SK-N-SH treated with all-trans-retinoic acid at 6 μM for 48 hours (cell line): ENCODE measurements around the gene FAM117B.

Source experiments
- ATAC-seq: fragments of 200-7000 bp; cut with Tn5 transposase; 3 replicates; pipeline ENCODE4 v1.9.1; 2020; ENCODE audit warnings: mild to moderate bottlenecking, moderate library complexity
- ARNTL ChIP-seq: fragments of 450-650 bp; formaldehyde crosslinking; IDR thresholded peaks from 2 replicates; pipeline ENCODE4 v1.5.0; 2020; ENCODE audit warnings: low read depth, mild to moderate bottlenecking, moderate library complexity, borderline replicate concordance
- BACH2 ChIP-seq: fragments of 250-450 bp; sonication (Bioruptor Pico); IDR thresholded peaks from 2 replicates; pipeline ENCODE4 v1.9.0; 2021; ENCODE audit warnings: mild to moderate bottlenecking, borderline replicate concordance
- CSDC2 ChIP-seq: fragments of 250-450 bp; sonication (Bioruptor Pico); IDR thresholded peaks from 2 replicates; pipeline ENCODE4 v1.5.0; 2020; ENCODE audit warnings: mild to moderate bottlenecking, moderate library complexity
- ESRRG ChIP-seq: fragments of 250-450 bp; sonication (Bioruptor Pico); IDR thresholded peaks from 2 replicates; pipeline ENCODE4 v1.6.1; 2021; ENCODE audit warnings: mild to moderate bottlenecking
- GLIS3 ChIP-seq: fragments of 250-450 bp; sonication (Bioruptor Pico); IDR thresholded peaks from 2 replicates; pipeline ENCODE4 v1.5.0; 2020; ENCODE audit warnings: mild to moderate bottlenecking, moderate library complexity
- POU6F1 ChIP-seq: fragments of 250-450 bp; sonication (Bioruptor Pico); IDR thresholded peaks from 2 replicates; pipeline ENCODE4 v1.8.0; 2021; ENCODE audit warnings: low read depth, mild to moderate bottlenecking, moderate library complexity, borderline replicate concordance
- PPARA ChIP-seq: fragments of 250-450 bp; sonication (Bioruptor Pico); IDR thresholded peaks from 2 replicates; pipeline ENCODE4 v1.5.0; 2020; ENCODE audit warnings: mild to moderate bottlenecking, borderline replicate concordance
- RARB ChIP-seq: fragments of 250-450 bp; sonication (Bioruptor Pico); IDR thresholded peaks from 2 replicates; pipeline ENCODE4 v1.8.0; 2021; ENCODE audit warnings: mild to moderate bottlenecking, moderate library complexity
- SNAI2 ChIP-seq: fragments of 250-450 bp; sonication (Bioruptor Pico); IDR thresholded peaks from 2 replicates; pipeline ENCODE4 v1.5.0; 2020; ENCODE audit warnings: mild to moderate bottlenecking, moderate library complexity
- TSHZ2 ChIP-seq: fragments of 250-450 bp; sonication (Bioruptor Pico); IDR thresholded peaks from 2 replicates; pipeline ENCODE4 v1.5.0; 2020; ENCODE audit warnings: mild to moderate bottlenecking, moderate library complexity
- ZC3H10 ChIP-seq: fragments of 250-450 bp; sonication (Bioruptor Pico); IDR thresholded peaks from 2 replicates; pipeline ENCODE4 v1.5.1; 2021; ENCODE audit warnings: mild to moderate bottlenecking, moderate library complexity
- ZFP3 ChIP-seq: fragments of 250-450 bp; sonication (Bioruptor Pico); IDR thresholded peaks from 2 replicates; pipeline ENCODE4 v1.5.0; 2020; ENCODE audit warnings: mild to moderate bottlenecking, moderate library complexity
- ZNF565 ChIP-seq: fragments of 450-650 bp; formaldehyde crosslinking; conservative IDR thresholded peaks from 2 replicates; pipeline ENCODE4 v1.5.0; 2020; ENCODE audit warnings: low read depth, mild to moderate bottlenecking, moderate library complexity
- ZNF70 ChIP-seq: fragments of 450-650 bp; formaldehyde crosslinking; IDR thresholded peaks from 2 replicates; pipeline ENCODE4 v1.5.0; 2020; ENCODE audit warnings: mild to moderate bottlenecking, moderate library complexity
- ZNF8 ChIP-seq: fragments of 450-650 bp; formaldehyde crosslinking; IDR thresholded peaks from 2 replicates; pipeline ENCODE4 v1.5.0; 2020; ENCODE audit warnings: mild to moderate bottlenecking, moderate library complexity

The FAM117B gene

GRCh38 chr2:202814226-202814625, 179.5 kb downstream of the FAM117B start (continued):
- TF ChIP-seq TSHZ2 (CRISPR knock-in tag) (no peak), ZNF565 (CRISPR knock-in tag) (no peak), SNAI2 (no peak)

DNA sequence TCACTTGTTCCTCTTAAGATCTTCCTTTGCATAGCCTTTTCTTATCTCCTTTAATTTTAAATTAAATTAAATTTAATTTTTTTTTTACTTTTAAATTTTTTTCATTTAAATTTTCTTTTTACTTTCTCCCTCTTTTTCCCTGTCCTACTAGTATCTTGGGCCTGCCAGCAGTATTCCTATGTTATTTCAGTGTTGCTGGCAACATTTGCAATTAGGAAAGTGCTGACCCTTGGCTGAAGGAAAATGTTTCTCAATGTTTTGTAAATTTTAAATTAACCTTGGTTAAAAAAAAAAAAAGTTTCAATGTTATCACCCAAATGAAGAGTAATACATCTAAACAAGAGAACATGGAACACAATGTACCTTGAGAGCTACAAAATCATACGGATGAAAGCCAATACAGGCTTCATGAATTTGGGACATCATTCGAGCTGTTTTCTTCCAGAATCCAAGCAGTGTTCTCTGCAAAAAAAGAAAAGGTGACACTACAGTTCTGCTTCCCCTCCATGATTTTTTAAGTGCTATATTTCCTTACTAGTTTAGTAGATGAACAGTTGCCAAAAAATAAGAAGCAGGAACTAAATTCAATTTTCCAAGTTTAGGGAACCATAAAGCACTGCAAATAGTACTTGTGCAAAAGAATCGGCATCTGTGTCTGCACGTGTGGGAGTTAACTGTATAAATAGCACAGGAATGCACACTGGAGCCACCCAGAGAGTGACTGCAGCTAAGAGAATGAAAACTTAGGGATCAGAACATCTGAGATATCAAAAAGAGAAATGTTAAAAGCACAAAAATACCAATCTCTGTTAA, 181.0 kb downstream of the FAM117B start:
- ATAC-seq: peak; percentile 54; the same call in 2 of the 3 replicates
- TF ChIP-seq ZC3H10 (CRISPR knock-in tag) (no peak), ESRRG (CRISPR knock-in tag) (no peak), POU6F1 (CRISPR knock-in tag) (no peak), PPARA (CRISPR knock-in tag) (no peak)

- no peak for ATAC-seq
Measured at GRCh38 chr2:202817771-202818170, 183.0 kb downstream of the FAM117B start.

GRCh38 chr2:202818321-202818720, 183.6 kb downstream of the FAM117B start:
- ATAC-seq: no peak
- TF ChIP-seq BACH2 (CRISPR knock-in tag) (no peak), ZNF70 (CRISPR knock-in tag) (no peak), GLIS3 (CRISPR knock-in tag) (no peak), POU6F1 (CRISPR knock-in tag) (no peak)
- TF ChIP-seq, all 23 proteins: peak for 0

More at GRCh38 chr2:202817771-202818170, 183.0 kb downstream of the FAM117B start:
- TF ChIP-seq ARNTL (CRISPR knock-in tag) (no peak), RARB (CRISPR knock-in tag) (no peak), ZNF565 (CRISPR knock-in tag) (no peak), ZNF8 (no peak), ZFP3 (CRISPR knock-in tag) (no peak), ZNF70 (CRISPR knock-in tag) (no peak), CSDC2 (no peak)
- TF ChIP-seq, all 23 proteins: peak for 0
